Suprapubic skin (tissue), 4 donors: ENCODE results near the gene DNPEP. TPM values are rescaled to one million over a fixed set of nuclear protein-coding genes. Genes with fewer than 3 reads are reported as not detected.

Experiments
- DNase-seq, 2 donors: peaks; one replicate each; pipeline ENCODE4 v3.0.0-alpha.2; 2019; ENCODE audit warnings: low spot score in 2 of 2
- H3K27ac ChIP-seq: fragments of 200-600 bp; sonication (generic); one replicate; pipeline ENCODE4 v1.5.1; 2019
- H3K27me3 ChIP-seq: fragments of 200-600 bp; sonication (generic); one replicate; pipeline ENCODE4 v1.5.1; 2019
- H3K36me3 ChIP-seq: fragments of 200-600 bp; sonication (generic); one replicate; pipeline ENCODE4 v1.5.1; 2019
- H3K4me1 ChIP-seq: fragments of 200-600 bp; sonication (generic); one replicate; pipeline ENCODE4 v1.5.1; 2019
- H3K4me3 ChIP-seq: fragments of 200-600 bp; sonication (generic); one replicate; pipeline ENCODE4 v1.5.1; 2019; ENCODE audit warnings: mild to moderate bottlenecking
- H3K9me3 ChIP-seq: fragments of 200-600 bp; sonication (generic); one replicate; pipeline ENCODE4 v1.5.1; 2019
- CTCF ChIP-seq, 2 donors: fragments of 200-600 bp in 1 of 2; fragments of 450-650 bp in 1 of 2; sonication (generic) in 1 of 2; IDR thresholded peaks; one replicate each; pipeline ENCODE4 v1.5.1; 2016 to 2019; ENCODE audit warnings: antibody characterized with exemption in 2 of 2, mild to moderate bottlenecking in 1 of 2, moderate library complexity in 1 of 2
- EP300 ChIP-seq: sonication (generic); formaldehyde crosslinking; IDR thresholded peaks from one replicate; pipeline ENCODE4 v1.6.1; 2017; ENCODE audit warnings: antibody characterized with exemption
- POLR2A ChIP-seq, 2 donors: fragments of 450-650 bp; IDR thresholded peaks; one replicate each; pipeline ENCODE4 v1.6.1; 2017; ENCODE audit warnings: antibody characterized with exemption in 2 of 2, mild to moderate bottlenecking in 2 of 2, moderate library complexity in 2 of 2
- POLR2AphosphoS5 ChIP-seq, 3 donors: sonication (generic); formaldehyde crosslinking; IDR thresholded peaks; one replicate each; pipeline ENCODE4 v1.6.1; 2017; ENCODE audit warnings: antibody characterized with exemption in 3 of 3
- WGBS: methylation state at CpG from one replicate; pipeline ENCODE4 v1.1.5; 2018; 5-methylcytosine and 5-hydroxymethylcytosine counted together
- total RNA-seq, 4 donors: library from RNA; depleted of rRNA; stranded (reverse); fragments of >200 nt; gene quantifications; one replicate each; pipeline ENCODE4 v1.1.0, GENCODE V29; 2016

Gene DNPEP
- total RNA-seq, 4 donors from 2014 or later, result 66.6 to 104 (median 70.5) TPM

- no peak for DNase-seq
- TF ChIP-seq POLR2AphosphoS5 (IDR thresholded peaks at IDR 0.05) (no peak), CTCF (IDR thresholded peaks at IDR 0.05) (no peak), POLR2A (IDR thresholded peaks at IDR 0.05) (no peak), EP300 (no peak)
- Histone ChIP-seq H3K27me3 (no peaks in the 10 kb centered on the region), H3K27ac (no peak overlapping the region), H3K36me3 (no peaks in the 10 kb centered on the region), H3K4me1 (no peaks in the 10 kb centered on the region), H3K9me3 (no peaks in the 10 kb centered on the region), H3K4me3 (no peak overlapping the region)
- 100% methylated on average over 1 of the region's 9 CpGs for WGBS
Observed at GRCh38 chr2:219405451-219405850, 17.7 kb upstream of the DNPEP start.

- no peak overlapping the region for H3K27ac ChIP-seq
- DNase-seq, result no peak
- no peaks in the 10 kb centered on the region for H3K9me3 ChIP-seq
- H3K36me3 ChIP-seq, result no peaks in the 10 kb centered on the region
- H3K4me1 ChIP-seq, result no peaks in the 10 kb centered on the region
- no peak overlapping the region for H3K4me3 ChIP-seq
- TF ChIP-seq EP300 (no peak), CTCF (IDR thresholded peaks at IDR 0.05) (no peak), POLR2AphosphoS5 (IDR thresholded peaks at IDR 0.05) (no peak), POLR2A (IDR thresholded peaks at IDR 0.05) (no peak)
- 80% methylated on average over 2 of the region's 7 CpGs for WGBS
- H3K27me3 ChIP-seq, result no peaks in the 10 kb centered on the region
Observed at GRCh38 chr2:219404954-219405353, 17.2 kb upstream of the DNPEP start.

GRCh38 chr2:219404291-219404910 lies 16.7 kb upstream of the DNPEP start:
- no peaks in the 10 kb centered on the region for H3K4me1 ChIP-seq
- TF ChIP-seq EP300 (no peak), CTCF (IDR thresholded peaks at IDR 0.05) (no peak), POLR2A (IDR thresholded peaks at IDR 0.05) (no peak), POLR2AphosphoS5 (IDR thresholded peaks at IDR 0.05) (no peak)
- H3K4me3 ChIP-seq, result no peak overlapping the region
- H3K36me3 ChIP-seq, result no peaks in the 10 kb centered on the region
- H3K27ac ChIP-seq, result no peak overlapping the region
- WGBS, result 83% methylated on average over 10 of the region's 10 CpGs
- no peaks in the 10 kb centered on the region for H3K27me3 ChIP-seq
- no peaks in the 10 kb centered on the region for H3K9me3 ChIP-seq
- no peak for DNase-seq

- H3K4me3 ChIP-seq, result no peak overlapping the region
- no peak for DNase-seq
- H3K4me1 ChIP-seq, result no peaks in the 10 kb centered on the region
- no peaks in the 10 kb centered on the region for H3K9me3 ChIP-seq
- H3K27me3 ChIP-seq, result no peaks in the 10 kb centered on the region
- H3K27ac ChIP-seq, result no peak overlapping the region
- TF ChIP-seq POLR2A (IDR thresholded peaks at IDR 0.05) (no peak), POLR2AphosphoS5 (IDR thresholded peaks at IDR 0.05) (no peak), EP300 (no peak), CTCF (IDR thresholded peaks at IDR 0.05) (no peak)
- WGBS, result 96% methylated on average over 9 of the region's 9 CpGs
- no peaks in the 10 kb centered on the region for H3K36me3 ChIP-seq
Observed at GRCh38 chr2:219403861-219404260, 16.1 kb upstream of the DNPEP start.

- Histone ChIP-seq H3K9me3 (no peaks in the 10 kb centered on the region), H3K4me1 (no peaks in the 10 kb centered on the region), H3K36me3 (no peaks in the 10 kb centered on the region), H3K4me3 (no peak overlapping the region), H3K27ac (no peak overlapping the region), H3K27me3 (no peaks in the 10 kb centered on the region)
- 19% methylated on average over 15 of the region's 15 CpGs for WGBS
- DNase-seq, result no peak
- TF ChIP-seq CTCF (IDR thresholded peaks at IDR 0.05) (peak; percentile 69 to 91), POLR2AphosphoS5 (IDR thresholded peaks at IDR 0.05) (no peak)
Observed at GRCh38 chr2:219402665-219403515, 15.2 kb upstream of the DNPEP start.
